GM23248 (cell line): Measurements from ENCODE around the gene LINGO4. TPM values are rescaled to one million over a fixed set of nuclear protein-coding genes. Genes with fewer than 3 reads are reported as not detected.

Experiments used
- DNase-seq: peaks from one replicate; pipeline ENCODE4 v3.0.0-alpha.2; 2015
- H2AFZ ChIP-seq: fragments of 200-600 bp; sonication (generic); 2 replicates; pipeline ENCODE4 v1.6.1; 2016; ENCODE audit warnings: antibody characterized with exemption
- H3F3A ChIP-seq: fragments of 200-600 bp; sonication (generic); 2 replicates; pipeline ENCODE4 v1.6.1; 2016; ENCODE audit warnings: mild to moderate bottlenecking, antibody characterized with exemption, mixed run types; ENCODE audit not compliant: insufficient read depth
- H3K27ac ChIP-seq: fragments of 200-600 bp; sonication (generic); 2 replicates; pipeline ENCODE4 v1.5.1; 2016; ENCODE audit warnings: mild to moderate bottlenecking
- H3K27me3 ChIP-seq: fragments of 200-600 bp; sonication (generic); replicated peaks from 2 replicates; pipeline ENCODE4 v1.6.1; 2016; ENCODE audit warnings: mild to moderate bottlenecking; ENCODE audit not compliant: insufficient read depth
- H3K36me3 ChIP-seq: fragments of 200-600 bp; sonication (generic); 2 replicates; pipeline ENCODE4 v1.6.1; 2016; ENCODE audit warnings: low read depth, mild to moderate bottlenecking
- H3K4me1 ChIP-seq: fragments of 200-600 bp; sonication (generic); 2 replicates; pipeline ENCODE4 v1.6.1; 2016; ENCODE audit warnings: mild to moderate bottlenecking; ENCODE audit not compliant: insufficient read depth
- H3K4me2 ChIP-seq: fragments of 200-600 bp; sonication (generic); one replicate; pipeline ENCODE4 v1.6.1; 2016; ENCODE audit warnings: mild to moderate bottlenecking; ENCODE audit not compliant: unreplicated experiment
- H3K4me3 ChIP-seq: fragments of 200-600 bp; sonication (generic); 2 replicates; pipeline ENCODE4 v1.5.1; 2016; ENCODE audit warnings: mild to moderate bottlenecking
- H3K79me2 ChIP-seq: fragments of 200-600 bp; sonication (generic); 2 replicates; pipeline ENCODE4 v1.6.1; 2016; ENCODE audit warnings: mild to moderate bottlenecking; ENCODE audit not compliant: insufficient read depth
- H3K9ac ChIP-seq: fragments of 200-600 bp; sonication (generic); 2 replicates; pipeline ENCODE4 v1.6.1; 2016; ENCODE audit warnings: mild to moderate bottlenecking
- H3K9me2 ChIP-seq: fragments of 200-600 bp; sonication (generic); 2 replicates; pipeline ENCODE4 v1.6.1; 2016; ENCODE audit warnings: mixed run types, mild to moderate bottlenecking, moderate library complexity; ENCODE audit not compliant: insufficient read depth
- H3K9me3 ChIP-seq: fragments of 200-600 bp; sonication (generic); one replicate; pipeline ENCODE4 v1.6.1; 2017; ENCODE audit warnings: low read depth
- H4K20me1 ChIP-seq: fragments of 200-600 bp; sonication (generic); 2 replicates; pipeline ENCODE4 v1.6.0; 2016; ENCODE audit not compliant: insufficient read depth
- EZH2 ChIP-seq: fragments of 200-600 bp; sonication (generic); IDR thresholded peaks from 2 replicates; pipeline ENCODE4 v1.6.1; 2018; ENCODE audit warnings: antibody characterized with exemption, mild to moderate bottlenecking; ENCODE audit not compliant: insufficient read depth, poor library complexity, severe bottlenecking
- EZH2phosphoT487 ChIP-seq: fragments of 200-600 bp; sonication (generic); IDR thresholded peaks from 2 replicates; pipeline ENCODE4 v1.6.1; 2018; ENCODE audit warnings: antibody characterized with exemption, moderate library complexity, mild to moderate bottlenecking, low read depth; ENCODE audit not compliant: insufficient read depth
- WGBS, 2 experiments: methylation state at CpG; one replicate each; pipeline ENCODE4 v1.1.6; 2015 to 2017; ENCODE audit warnings: low lambda C conversion rate in 2 of 2, low coverage in 1 of 2; ENCODE audit errors: missing lambda C conversion rate in 2 of 2; 5-methylcytosine and 5-hydroxymethylcytosine counted together
- in situ Hi-C: fragments of 300-500 bp; cut with MboI; formaldehyde crosslinking; loops from 2 replicates; pipeline ENCODE4 v1.15.0; 2020
- polyA plus RNA-seq: library from polyadenylated mRNA; unstranded; fragments of >200 nt; fragmentation: Nextera tagmentation; extraction: Ambion mirVana; gene quantifications from 2 replicates; pipeline ENCODE4 v1.2.1, GENCODE V29; 2016
- total RNA-seq: library from RNA; depleted of rRNA; stranded (reverse); fragments of >200 nt; shearing (Covaris generic); gene quantifications from 2 replicates; pipeline ENCODE4 v1.2.3, GENCODE V29; 2014

The LINGO4 gene
- total and polyA plus RNA-seq, 2 experiments from 2014 or later, result not detected

- in situ Hi-C loops, result no loop called here
- TF ChIP-seq EZH2phosphoT487, result no peak
- no peak for TF ChIP-seq EZH2
Observed at GRCh38 chr1:151798571-151798970, 6.6 kb downstream of the LINGO4 start.

GRCh38 chr1:151790940-151791651, 14.1 kb downstream of the LINGO4 start:
- Histone ChIP-seq H2AFZ (peak overlapping the region; percentile 93), H3K4me3 (peak overlapping the region; percentile 81), H3K4me2 (peak overlapping the region; percentile 77), H4K20me1 (no peaks in the 10 kb centered on the region), H3K9me2 (no peaks in the 10 kb centered on the region), H3K79me2 (no peaks in the 10 kb centered on the region), H3K27ac (no peak overlapping the region), H3K4me1 (0 out of 2 replicates have a peak, but pooled peaks cover 3% of the 10 kb centered on the region), H3K9me3 (no peaks in the 10 kb centered on the region), H3K9ac (peak overlapping the region; percentile 55), H3K36me3 (no peaks in the 10 kb centered on the region), H3K27me3 (peaks cover 3% of the 10 kb centered on the region; the same call in 1 of the 2 replicates), H3F3A (no peaks in the 10 kb centered on the region)
- peak; percentile 43 for DNase-seq
- TF ChIP-seq EZH2phosphoT487 (no peak), EZH2 (no peak)
- WGBS, 2 experiments, result 2 to 3% methylated on average over 37 to 52 of the region's 52 CpGs
- in situ Hi-C loops, result no loop called here

More at GRCh38 chr1:151798571-151798970, 6.6 kb downstream of the LINGO4 start:
- H4K20me1 ChIP-seq, result no peaks in the 10 kb centered on the region
- H3K9me2 ChIP-seq, result no peaks in the 10 kb centered on the region
- no peak overlapping the region for H3K4me2 ChIP-seq
- H3K9ac ChIP-seq, result no peak overlapping the region
- H3K4me1 ChIP-seq, result no peaks in the 10 kb centered on the region
- no peaks in the 10 kb centered on the region for H3F3A ChIP-seq
- WGBS, 2 experiments, result 58 to 60% methylated on average over 5 of the region's 5 CpGs
- H3K9me3 ChIP-seq, result no peaks in the 10 kb centered on the region
- no peak overlapping the region for H3K27ac ChIP-seq
- H3K79me2 ChIP-seq, result no peaks in the 10 kb centered on the region
- no peak for DNase-seq
- H3K4me3 ChIP-seq, result no peak overlapping the region
- no peaks in the 10 kb centered on the region for H3K36me3 ChIP-seq
- peaks cover 38% of the 10 kb centered on the region for H3K27me3 ChIP-seq
- no peak overlapping the region for H2AFZ ChIP-seq

GRCh38 chr1:151790071-151790939, 14.9 kb downstream of the LINGO4 start, which contains the start of gene TDRKH:
Gene TDRKH, minus strand, starts transcription at chr1:151790500. Its CDS starts 7,478 bp downstream, at chr1:151783022.
- no peak within 1 kb of the TSS for H3K27ac ChIP-seq
- WGBS, 2 experiments, result 0 to 2% methylated on average over 41 to 56 of the region's 58 CpGs
- peak within 1 kb of the TSS; percentile 55 for H3K9ac ChIP-seq
- peaks cover 6% of the 10 kb centered on the region for H3K27me3 ChIP-seq
- 0 out of 2 replicates have a peak, but pooled peaks cover 3% of the 10 kb centered on the region for H3K4me1 ChIP-seq
- DNase-seq, result peak; percentile 99
- H4K20me1 ChIP-seq, result no peaks in the 10 kb centered on the region
- peak within 1 kb of the TSS; percentile 77 for H3K4me2 ChIP-seq
- H3K4me3 ChIP-seq, result peak within 1 kb of the TSS; percentile 81
- H2AFZ ChIP-seq, result peak within 1 kb of the TSS; percentile 93
- H3K79me2 ChIP-seq, result no peaks in the 10 kb centered on the region
- H3K36me3 ChIP-seq, result no peaks in the 10 kb centered on the region
- TF ChIP-seq EZH2 (no peak), EZH2phosphoT487 (no peak)
- no peaks in the 10 kb centered on the region for H3K9me3 ChIP-seq
- no peaks in the 10 kb centered on the region for H3K9me2 ChIP-seq
- in situ Hi-C loops, result no loop called here
- H3F3A ChIP-seq, result no peaks in the 10 kb centered on the region

- no peak for DNase-seq
- H3K27ac ChIP-seq, result no peak overlapping the region
- in situ Hi-C loops, result no loop called here
- H3K9ac ChIP-seq, result no peak overlapping the region
- no peak overlapping the region for H2AFZ ChIP-seq
- H3K36me3 ChIP-seq, result no peaks in the 10 kb centered on the region
- H3K4me2 ChIP-seq, result no peak overlapping the region
- no peaks in the 10 kb centered on the region for H3K9me3 ChIP-seq
- H3K79me2 ChIP-seq, result no peaks in the 10 kb centered on the region
- 66 to 67% methylated on average over 3 of the region's 3 CpGs for WGBS, 2 experiments
- no peak for TF ChIP-seq EZH2phosphoT487
- no peak for TF ChIP-seq EZH2
- no peaks in the 10 kb centered on the region for H3F3A ChIP-seq
- H3K4me1 ChIP-seq, result 0 out of 2 replicates have a peak, but pooled peaks cover 3% of the 10 kb centered on the region
- H4K20me1 ChIP-seq, result no peaks in the 10 kb centered on the region
- peaks cover 18% of the 10 kb centered on the region for H3K27me3 ChIP-seq
- no peaks in the 10 kb centered on the region for H3K9me2 ChIP-seq
- H3K4me3 ChIP-seq, result no peak overlapping the region
Observed at GRCh38 chr1:151787689-151788088, 17.5 kb downstream of the LINGO4 start.
